Mesenchymal stem cell (in vitro differentiated cells and primary cell): ENCODE data around the gene UGCG.
A peak's percentile ranks its signal among the peaks of the same experiment; 100 is the strongest.
"Not testable (repeated sequence)": the region's sequence is repeated elsewhere in the genome, so short reads cannot be mapped to it uniquely, and the experiment has no call there.

Experiments used
- DNase-seq: peaks from one replicate; pipeline ENCODE4 v3.0.0-alpha.2; 2013
- H2AFZ ChIP-seq: one replicate; pipeline ENCODE4 v1.6.1; 2013; ENCODE audit warnings: low read depth, mild to moderate bottlenecking, control low read depth, inconsistent platforms, low read length, moderate library complexity
- H2AK5ac ChIP-seq: 2 replicates; pipeline ENCODE4 v1.6.1; 2013; ENCODE audit warnings: low read length, moderate library complexity, mild to moderate bottlenecking, inconsistent platforms; ENCODE audit not compliant: severe bottlenecking
- H2BK120ac ChIP-seq: one replicate; pipeline ENCODE4 v1.6.1; 2013; ENCODE audit warnings: low read depth, mild to moderate bottlenecking, inconsistent platforms, low read length, moderate library complexity
- H2BK12ac ChIP-seq, 2 experiments: one replicate each; pipeline ENCODE4 v1.6.1; 2013; ENCODE audit warnings: inconsistent platforms in 2 of 2, low read length in 2 of 2, mild to moderate bottlenecking in 2 of 2, moderate library complexity in 2 of 2, control low read depth in 1 of 2
- H2BK15ac ChIP-seq: one replicate; pipeline ENCODE4 v1.6.1; 2013; ENCODE audit warnings: mild to moderate bottlenecking, low read depth, inconsistent platforms; ENCODE audit not compliant: poor library complexity, severe bottlenecking
- H2BK5ac ChIP-seq: 2 replicates; pipeline ENCODE4 v1.6.1; 2013; ENCODE audit warnings: low read depth, mild to moderate bottlenecking, low read length, control low read depth, inconsistent platforms; ENCODE audit not compliant: poor library complexity, severe bottlenecking
- H3K14ac ChIP-seq, 2 experiments: one replicate each; pipeline ENCODE4 v1.6.1; 2013; ENCODE audit warnings: inconsistent platforms in 2 of 2, low read length in 2 of 2, control low read depth in 1 of 2, mild to moderate bottlenecking in 1 of 2, moderate library complexity in 1 of 2
- H3K18ac ChIP-seq, 2 experiments: one replicate each; pipeline ENCODE4 v1.6.1; 2013; ENCODE audit warnings: inconsistent platforms in 2 of 2, low read length in 2 of 2, control low read depth in 1 of 2, low read depth in 1 of 2, mild to moderate bottlenecking in 1 of 2
- H3K23ac ChIP-seq, 2 experiments: one replicate each; pipeline ENCODE4 v1.6.1; 2013; ENCODE audit warnings: inconsistent platforms in 2 of 2, low read length in 2 of 2, mild to moderate bottlenecking in 2 of 2, moderate library complexity in 2 of 2, control low read depth in 1 of 2
- H3K27ac ChIP-seq: 2 replicates; pipeline ENCODE4 v1.5.1; 2013; ENCODE audit warnings: mild to moderate bottlenecking, moderate library complexity, low read length, control low read depth, inconsistent platforms; ENCODE audit not compliant: poor library complexity, severe bottlenecking
- H3K27me3 ChIP-seq, 2 experiments: 2 replicates each; pipeline versions ENCODE4 v1.6.1 to v1.7.0; 2013; ENCODE audit warnings: low read length in 2 of 2, mild to moderate bottlenecking in 2 of 2, moderate library complexity in 2 of 2, control low read depth in 1 of 2, inconsistent platforms in 1 of 2; ENCODE audit not compliant: control insufficient read depth in 1 of 2, insufficient read depth in 1 of 2
- H3K36me3 ChIP-seq, 2 experiments: 2 replicates each; pipeline versions ENCODE4 v1.6.1 to v1.7.0; 2013; ENCODE audit warnings: low read length in 2 of 2, control low read depth in 1 of 2, inconsistent platforms in 1 of 2, low read depth in 1 of 2, mild to moderate bottlenecking in 1 of 2; ENCODE audit not compliant: insufficient read depth in 2 of 2, control insufficient read depth in 1 of 2
- H3K4ac ChIP-seq, 2 experiments: one replicate each; pipeline ENCODE4 v1.6.1; 2013; ENCODE audit warnings: inconsistent platforms in 2 of 2, low read length in 2 of 2, mild to moderate bottlenecking in 2 of 2, moderate library complexity in 2 of 2, control low read depth in 1 of 2, low read depth in 1 of 2
- H3K4me1 ChIP-seq: 2 replicates; pipeline ENCODE4 v1.6.1; 2013; ENCODE audit warnings: low read depth, low read length, control low read depth; ENCODE audit not compliant: control insufficient read depth, insufficient read depth
- H3K4me2 ChIP-seq: 2 replicates; pipeline ENCODE4 v1.6.1; 2013; ENCODE audit warnings: low read length, mild to moderate bottlenecking, inconsistent platforms; ENCODE audit not compliant: poor library complexity, severe bottlenecking
- H3K4me3 ChIP-seq, 2 experiments: 2 replicates each; pipeline versions ENCODE4 v1.5.1 to v1.7.0; 2013; ENCODE audit warnings: low read length in 2 of 2, mild to moderate bottlenecking in 2 of 2, control low read depth in 1 of 2, low read depth in 1 of 2; ENCODE audit not compliant: insufficient read depth in 1 of 2
- H3K79me1 ChIP-seq: replicated peaks from 2 replicates; pipeline ENCODE4 v1.6.1; 2013; ENCODE audit warnings: mild to moderate bottlenecking, control low read depth, low read length, inconsistent platforms; ENCODE audit not compliant: poor library complexity, severe bottlenecking
- H3K9ac ChIP-seq: 2 replicates; pipeline ENCODE4 v1.7.0; 2013; ENCODE audit warnings: mild to moderate bottlenecking, low read length, moderate library complexity
- H3K9me3 ChIP-seq: 2 replicates; pipeline ENCODE4 v1.7.0; 2013; ENCODE audit warnings: mild to moderate bottlenecking, low read length; ENCODE audit not compliant: control insufficient read depth
- H4K8ac ChIP-seq: one replicate; pipeline ENCODE4 v1.6.1; 2013; ENCODE audit warnings: inconsistent platforms, mild to moderate bottlenecking, low read length, moderate library complexity
- H4K91ac ChIP-seq: one replicate; pipeline ENCODE4 v1.6.1; 2013; ENCODE audit warnings: mild to moderate bottlenecking, low read length, inconsistent platforms
- WGBS: methylation state at CpG from one replicate; pipeline ENCODE4 v1.1.7; 2013; ENCODE audit warnings: mixed read lengths; 5-methylcytosine and 5-hydroxymethylcytosine counted together

UGCG gene

GRCh38 chr9:111955048-111955447 is 58.4 kb downstream of the UGCG start:
- no peaks in the 10 kb centered on the region for H3K36me3 ChIP-seq

GRCh38 chr9:111957856-111958631 is 61.4 kb downstream of the UGCG start:
- H2BK12ac ChIP-seq = peak overlapping the region in 1 of 2 experiments; percentile 10
- H2AK5ac ChIP-seq = peak overlapping the region; percentile 93
- no peak overlapping the region for H4K91ac ChIP-seq
- H3K79me1 ChIP-seq = peaks cover 1% of the 10 kb centered on the region
- H4K8ac ChIP-seq = no peak overlapping the region
- no peaks in the 10 kb centered on the region for H3K9me3 ChIP-seq
- H2BK5ac ChIP-seq = peak overlapping the region; percentile 45
- peak overlapping the region; percentile 77 for H3K9ac ChIP-seq
- no peaks in the 10 kb centered on the region for H3K27me3 ChIP-seq
- H3K36me3 ChIP-seq = no peaks in the 10 kb centered on the region
- H3K18ac ChIP-seq = peak overlapping the region in 1 of 2 experiments; percentile 56
- H2BK15ac ChIP-seq = no peak overlapping the region
- peaks cover 12% of the 10 kb centered on the region for H3K4me1 ChIP-seq
- H2BK120ac ChIP-seq = no peak overlapping the region
- no peak overlapping the region for H3K14ac ChIP-seq
- H3K4me3 ChIP-seq = peak overlapping the region in 1 of 2 experiments; percentile 66
- H3K27ac ChIP-seq = peak overlapping the region; percentile 97
- peak overlapping the region; percentile 44 for H2AFZ ChIP-seq
- WGBS = 7% methylated on average over 2 of the region's 3 CpGs
- H3K23ac ChIP-seq = no peak overlapping the region
- peak overlapping the region in 1 of 2 experiments; percentile 79 for H3K4ac ChIP-seq
- peak; percentile 93 for DNase-seq
- H3K4me2 ChIP-seq = peak overlapping the region; percentile 30

More at GRCh38 chr9:111955048-111955447, 58.4 kb downstream of the UGCG start:
- Histone ChIP-seq H3K9ac (no peak overlapping the region), H3K79me1 (peaks cover 1% of the 10 kb centered on the region), H2BK15ac (no peak overlapping the region), H3K9me3 (no peaks in the 10 kb centered on the region), H2AK5ac (peak overlapping the region; percentile 6), H4K91ac (no peak overlapping the region), H3K18ac (no peak overlapping the region), H3K23ac (no peak overlapping the region), H2BK120ac (no peak overlapping the region), H3K27ac (no peak overlapping the region), H3K14ac (no peak overlapping the region), H4K8ac (no peak overlapping the region), H3K4me1 (peaks cover 13% of the 10 kb centered on the region), H2BK12ac (peak overlapping the region in 1 of 2 experiments; percentile 10), H3K27me3 (no peaks in the 10 kb centered on the region), H3K4me2 (no peak overlapping the region), H2BK5ac (no peak overlapping the region), H2AFZ (no peak overlapping the region), H3K4me3 (no peak overlapping the region), H3K4ac (no peak overlapping the region)
- no peak for DNase-seq
- WGBS = 95% methylated on average over 4 of the region's 6 CpGs

GRCh38 chr9:111959468-111960359 is 63.1 kb downstream of the UGCG start:
- H2AK5ac ChIP-seq = peak overlapping the region; percentile 88
- peaks cover 2% of the 10 kb centered on the region for H3K79me1 ChIP-seq
- peak overlapping the region; percentile 6 to 45 for H2BK12ac ChIP-seq
- H3K4me1 ChIP-seq = peaks cover 12% of the 10 kb centered on the region
- no peaks in the 10 kb centered on the region for H3K36me3 ChIP-seq
- H2BK5ac ChIP-seq = peak overlapping the region; percentile 0
- H2BK15ac ChIP-seq = no peak overlapping the region
- peak; percentile 92 for DNase-seq
- H3K27me3 ChIP-seq = no peaks in the 10 kb centered on the region
- peak overlapping the region in 1 of 2 experiments; percentile 13 for H3K18ac ChIP-seq
- peak overlapping the region; percentile 97 for H3K27ac ChIP-seq
- H3K4me2 ChIP-seq = no peak overlapping the region
- no peak overlapping the region for H3K4me3 ChIP-seq
- no peak overlapping the region for H3K14ac ChIP-seq
- H3K9ac ChIP-seq = peak overlapping the region; percentile 53
- WGBS = 63% methylated on average over 6 of the region's 7 CpGs
- no peak overlapping the region for H2BK120ac ChIP-seq
- H4K8ac ChIP-seq = no peak overlapping the region
- H3K9me3 ChIP-seq = no peaks in the 10 kb centered on the region
- H4K91ac ChIP-seq = no peak overlapping the region
- no peak overlapping the region for H2AFZ ChIP-seq
- H3K4ac ChIP-seq = peak overlapping the region in 1 of 2 experiments; percentile 0
- no peak overlapping the region for H3K23ac ChIP-seq

- H3K4ac ChIP-seq, H4K8ac ChIP-seq, DNase-seq, H4K91ac ChIP-seq, H2BK15ac ChIP-seq, H3K9me3 ChIP-seq, H3K36me3 ChIP-seq, H3K4me2 ChIP-seq, H3K27me3 ChIP-seq, H3K18ac ChIP-seq, H3K4me3 ChIP-seq, H3K79me1 ChIP-seq, H2AFZ ChIP-seq, H2BK120ac ChIP-seq, H3K14ac ChIP-seq, H2BK12ac ChIP-seq, H3K23ac ChIP-seq: not testable (repeated sequence)
- H2BK5ac ChIP-seq = peak overlapping the region; percentile 81
- 76% methylated on average over 4 of the region's 4 CpGs for WGBS
- H3K9ac ChIP-seq = peak overlapping the region; percentile 53
- peaks cover 12% of the 10 kb centered on the region for H3K4me1 ChIP-seq
- peak overlapping the region; percentile 91 for H3K27ac ChIP-seq
- peak overlapping the region; percentile 7 for H2AK5ac ChIP-seq
Observed at GRCh38 chr9:111960485-111960884, 63.9 kb downstream of the UGCG start.
